WTC11 (cell line): ENCODE results near the gene PDE1C.

Experiments used
- CTCF ChIP-seq: fragments of 200-600 bp; IDR thresholded peaks from 2 replicates; pipeline ENCODE4 v1.8.0; 2022; ENCODE audit warnings: antibody characterized with exemption
- E2F4 ChIP-seq: sonication (generic); formaldehyde crosslinking; IDR thresholded peaks from 2 replicates; pipeline ENCODE4 v1.8.1; 2022; ENCODE audit warnings: low read depth, mild to moderate bottlenecking, moderate library complexity, missing genetic modification reagents, borderline replicate concordance
- HMGA2 ChIP-seq: fragments of 250-450 bp; sonication (Bioruptor Pico); IDR thresholded peaks from 2 replicates; pipeline ENCODE4 v1.4.0; 2021; ENCODE audit warnings: mild to moderate bottlenecking, moderate library complexity
- IRF2 ChIP-seq: sonication (generic); formaldehyde crosslinking; IDR thresholded peaks from 2 replicates; pipeline ENCODE4 v1.8.0; 2022; ENCODE audit warnings: low read depth, missing genetic modification reagents, borderline replicate concordance
- JUN ChIP-seq: sonication (generic); formaldehyde crosslinking; IDR thresholded peaks from 2 replicates; pipeline ENCODE4 v1.8.0; 2023; ENCODE audit warnings: mild to moderate bottlenecking, missing genetic modification reagents
- MYBL2 ChIP-seq: sonication (generic); formaldehyde crosslinking; IDR thresholded peaks from 2 replicates; pipeline ENCODE4 v1.8.1; 2023; ENCODE audit warnings: mild to moderate bottlenecking, moderate library complexity, missing genetic modification reagents
- NFYB ChIP-seq: sonication (generic); formaldehyde crosslinking; conservative IDR thresholded peaks from 2 replicates; pipeline ENCODE4 v1.8.0; 2022; ENCODE audit warnings: low read depth, missing genetic modification reagents
- SP1 ChIP-seq: sonication (generic); formaldehyde crosslinking; conservative IDR thresholded peaks from 2 replicates; pipeline ENCODE4 v1.8.1; 2022; ENCODE audit warnings: missing genetic modification reagents
- TCF7 ChIP-seq: sonication (generic); formaldehyde crosslinking; IDR thresholded peaks from 2 replicates; pipeline ENCODE4 v1.8.0; 2022; ENCODE audit warnings: mild to moderate bottlenecking, low read depth, missing genetic modification reagents, moderate library complexity
- ZBTB21 ChIP-seq: sonication (generic); formaldehyde crosslinking; IDR thresholded peaks from 2 replicates; pipeline ENCODE4 v1.8.1; 2023; ENCODE audit warnings: mild to moderate bottlenecking, missing genetic modification reagents, borderline replicate concordance
- ZNF121 ChIP-seq: sonication (generic); formaldehyde crosslinking; IDR thresholded peaks from 2 replicates; pipeline ENCODE4 v1.8.0; 2023; ENCODE audit warnings: missing genetic modification reagents
- ZNF281 ChIP-seq: sonication (generic); formaldehyde crosslinking; IDR thresholded peaks from 2 replicates; pipeline ENCODE4 v1.8.0; 2023; ENCODE audit warnings: mild to moderate bottlenecking, missing genetic modification reagents
- ZNF512 ChIP-seq: sonication (generic); formaldehyde crosslinking; IDR thresholded peaks from 2 replicates; pipeline ENCODE4 v1.8.1; 2022; ENCODE audit warnings: missing genetic modification reagents, borderline replicate concordance

GRCh38 chr7:31734456-31734855, 335.8 kb downstream of the PDE1C start:
- TF ChIP-seq CTCF (no peak), E2F4 (no peak), IRF2 (CRISPR knock-in tag) (no peak), NFYB (CRISPR knock-in tag) (no peak), ZNF281 (no peak), HMGA2 (no peak), JUN (CRISPR knock-in tag) (no peak), TCF7 (CRISPR knock-in tag) (no peak), ZNF121 (CRISPR knock-in tag) (no peak), ZNF512 (CRISPR knock-in tag) (no peak), SP1 (CRISPR knock-in tag) (no peak), ZBTB21 (no peak), MYBL2 (no peak)
